Stimulated activated naive CD8-positive, alpha-beta T cell treated with anti-CD3 and anti-CD28 coated beads, Interleukin-15, Interleukin-2, amounts not matched to agents 100 ng/mL and 50 ng/mL, for 24 hours (primary cell): Measurements from ENCODE around the gene PLA2G4C.

Source experiments
- H3K27ac Mint-ChIP-seq: one replicate; pipeline ENCODE4 v1.8.0; 2021; ENCODE audit warnings: mild to moderate bottlenecking, mixed read lengths
- H3K27me3 Mint-ChIP-seq: one replicate; pipeline ENCODE4 v1.8.0; 2021; ENCODE audit warnings: mixed read lengths
- H3K36me3 Mint-ChIP-seq: one replicate; pipeline ENCODE4 v1.8.0; 2021; ENCODE audit warnings: low read depth, mixed read lengths
- H3K4me1 Mint-ChIP-seq: one replicate; pipeline ENCODE4 v1.8.0; 2021; ENCODE audit warnings: low read depth, mixed read lengths
- H3K4me3 Mint-ChIP-seq: one replicate; pipeline ENCODE4 v1.8.0; 2021; ENCODE audit warnings: mild to moderate bottlenecking, mixed read lengths
- H3K9me3 Mint-ChIP-seq: one replicate; pipeline ENCODE4 v1.8.0; 2021; ENCODE audit warnings: mixed read lengths

PLA2G4C gene

GRCh38 chr19:48000846-48001245 lies 109.8 kb downstream of the PLA2G4C start:
- Mint-ChIP-seq H3K27me3 (peaks cover 18% of the 10 kb centered on the region), H3K9me3 (no peaks in the 10 kb centered on the region), H3K36me3 (no peaks in the 10 kb centered on the region), H3K4me3 (no peak overlapping the region), H3K4me1 (no peaks in the 10 kb centered on the region), H3K27ac (no peak overlapping the region)

GRCh38 chr19:47998800-47999199 lies 111.8 kb downstream of the PLA2G4C start:
- Mint-ChIP-seq H3K4me3 (no peak overlapping the region), H3K9me3 (no peaks in the 10 kb centered on the region), H3K27me3 (peaks cover 24% of the 10 kb centered on the region), H3K36me3 (no peaks in the 10 kb centered on the region), H3K27ac (no peak overlapping the region), H3K4me1 (no peaks in the 10 kb centered on the region)
